GM12864 (cell line): ENCODE results near the gene TRPV6.
A peak's percentile ranks its signal among the peaks of the same experiment; 100 is the strongest.

Experiments used
- DNase-seq: peaks from one replicate; pipeline ENCODE4 v3.0.0-alpha.2; 2011; ENCODE audit warnings: low read depth
- H3K4me3 ChIP-seq: 2 replicates; pipeline ENCODE4 v1.5.1; 2011; ENCODE audit warnings: mild to moderate bottlenecking, low read depth, low read length, control low read depth
- TF ChIP-seq, protein P1 (sequence below): IDR thresholded peaks from 2 replicates; pipeline ENCODE4 v1.5.1; 2011; ENCODE audit warnings: low read depth, mild to moderate bottlenecking, moderate library complexity, low read length, control low read depth, inconsistent platforms; ENCODE audit errors: missing control alignments

Gene TRPV6

DNA sequence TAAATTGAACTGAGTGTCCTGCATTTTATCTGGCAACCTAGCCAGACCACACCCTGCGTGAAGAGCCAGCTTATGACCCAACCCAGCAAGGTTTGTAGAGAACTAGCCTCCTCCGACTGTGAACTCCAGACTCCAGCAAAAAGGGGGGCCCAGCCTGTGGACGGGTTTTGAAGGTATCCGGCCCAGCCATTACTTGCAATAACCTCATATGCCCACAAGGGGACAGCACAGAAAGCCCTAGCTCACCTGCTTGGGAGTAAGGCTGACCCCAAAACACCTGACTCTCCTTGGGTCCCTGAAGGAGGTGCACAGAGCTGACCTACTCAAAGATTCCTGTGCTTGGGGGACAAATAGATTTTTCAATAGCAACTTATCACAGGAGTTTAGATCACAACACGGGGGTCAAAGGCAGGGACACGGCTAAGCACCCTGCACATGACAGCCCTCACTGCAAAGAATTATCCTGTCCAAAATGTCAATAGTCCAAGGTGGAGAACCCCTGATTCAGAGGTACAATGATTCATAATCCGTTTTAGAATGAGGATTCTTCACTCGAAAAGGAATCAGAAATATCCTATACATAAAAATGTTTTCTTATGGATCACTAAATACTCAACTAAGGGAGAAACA lies 4.6 kb downstream of the TRPV6 start:
- DNase-seq, result no peak
- TF ChIP-seq, protein P1, sequence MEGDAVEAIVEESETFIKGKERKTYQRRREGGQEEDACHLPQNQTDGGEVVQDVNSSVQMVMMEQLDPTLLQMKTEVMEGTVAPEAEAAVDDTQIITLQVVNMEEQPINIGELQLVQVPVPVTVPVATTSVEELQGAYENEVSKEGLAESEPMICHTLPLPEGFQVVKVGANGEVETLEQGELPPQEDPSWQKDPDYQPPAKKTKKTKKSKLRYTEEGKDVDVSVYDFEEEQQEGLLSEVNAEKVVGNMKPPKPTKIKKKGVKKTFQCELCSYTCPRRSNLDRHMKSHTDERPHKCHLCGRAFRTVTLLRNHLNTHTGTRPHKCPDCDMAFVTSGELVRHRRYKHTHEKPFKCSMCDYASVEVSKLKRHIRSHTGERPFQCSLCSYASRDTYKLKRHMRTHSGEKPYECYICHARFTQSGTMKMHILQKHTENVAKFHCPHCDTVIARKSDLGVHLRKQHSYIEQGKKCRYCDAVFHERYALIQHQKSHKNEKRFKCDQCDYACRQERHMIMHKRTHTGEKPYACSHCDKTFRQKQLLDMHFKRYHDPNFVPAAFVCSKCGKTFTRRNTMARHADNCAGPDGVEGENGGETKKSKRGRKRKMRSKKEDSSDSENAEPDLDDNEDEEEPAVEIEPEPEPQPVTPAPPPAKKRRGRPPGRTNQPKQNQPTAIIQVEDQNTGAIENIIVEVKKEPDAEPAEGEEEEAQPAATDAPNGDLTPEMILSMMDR, result peak; percentile 97
- no peak overlapping the region for H3K4me3 ChIP-seq

DNA sequence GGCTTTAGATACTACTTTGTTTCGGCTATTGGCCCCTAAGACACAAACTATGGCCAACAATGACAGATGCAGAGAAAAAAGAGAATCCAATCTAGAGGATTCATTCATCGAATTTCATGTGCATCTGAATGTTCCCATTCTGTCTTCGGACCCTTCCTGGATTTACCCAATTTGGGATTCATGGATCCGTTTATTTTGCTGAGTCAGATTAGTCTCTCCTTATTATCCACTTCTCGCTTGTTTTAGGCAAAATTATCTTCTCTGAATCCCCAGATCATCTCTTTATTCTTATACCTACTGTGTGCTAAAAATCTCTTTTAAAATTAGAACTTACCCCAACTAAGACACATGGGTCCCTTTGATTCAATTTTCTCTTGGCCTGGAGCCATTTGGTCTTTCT lies 6.5 kb downstream of the TRPV6 start:
- no peak for DNase-seq
- TF ChIP-seq, protein P1, result no peak
- no peak overlapping the region for H3K4me3 ChIP-seq

DNA sequence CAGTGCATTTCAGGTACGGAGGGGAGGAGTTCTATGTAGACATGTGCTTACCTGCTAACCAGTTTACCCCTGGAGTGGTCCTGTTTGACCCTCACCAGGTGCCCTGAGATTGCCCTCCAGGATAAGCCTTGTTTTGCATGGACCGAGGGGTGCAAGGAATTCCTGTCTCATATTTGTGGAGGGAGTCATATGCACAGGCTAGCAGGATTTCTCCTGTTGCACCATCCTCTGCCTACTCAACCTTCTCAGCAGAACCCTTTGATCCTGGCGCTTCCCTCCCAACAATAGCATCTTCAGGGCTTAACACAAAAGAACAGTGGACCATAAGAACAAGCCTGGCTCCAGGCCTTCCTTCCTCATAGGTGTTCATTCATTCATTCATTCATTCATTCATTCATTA lies 7.2 kb downstream of the TRPV6 start:
- no peak for DNase-seq
- TF ChIP-seq, protein P1, result no peak
- H3K4me3 ChIP-seq, result no peak overlapping the region

DNA sequence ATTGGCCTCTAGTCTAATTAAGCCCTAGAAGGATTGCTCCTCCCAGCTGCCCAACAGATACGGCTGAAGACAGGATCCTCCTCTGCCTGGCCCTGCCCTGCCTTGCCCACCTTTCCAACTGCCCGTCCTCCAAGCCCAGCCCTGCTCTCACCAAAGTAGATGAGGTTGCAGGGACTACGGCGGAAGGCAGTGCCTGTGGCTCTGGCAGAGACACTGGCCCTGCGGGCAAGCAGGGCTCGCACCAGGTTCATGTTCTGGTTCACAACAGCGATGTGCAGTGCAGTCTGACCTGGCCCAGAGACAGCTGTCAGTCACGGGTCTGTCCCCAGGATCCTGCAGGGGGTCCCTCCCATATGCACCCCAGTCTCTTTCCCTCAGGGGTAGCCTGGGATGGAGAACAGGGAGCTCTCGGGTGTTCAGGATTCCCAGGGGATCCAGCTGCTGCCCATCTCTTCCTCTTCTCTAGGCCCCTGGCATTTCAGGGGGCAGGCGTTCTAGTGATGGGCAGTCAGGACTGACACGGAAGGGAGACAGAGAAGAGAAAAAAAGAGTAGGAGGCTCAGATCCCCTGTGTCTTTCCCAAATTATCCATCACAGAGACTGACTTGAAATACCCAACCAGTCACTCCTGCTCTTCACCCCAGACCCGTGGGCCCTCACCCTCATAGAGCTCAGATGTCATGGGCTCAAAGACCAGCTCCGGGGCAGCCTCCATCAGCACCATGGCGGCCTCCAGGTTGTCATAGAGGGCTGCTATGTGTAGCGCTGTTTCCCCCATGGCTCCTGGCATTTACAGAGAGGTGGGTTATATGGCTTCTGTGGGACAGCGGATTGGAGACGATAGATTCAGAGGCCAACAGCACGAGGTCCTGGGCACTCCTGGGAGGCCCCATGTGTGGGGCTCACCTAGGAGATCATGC lies 8.3 kb downstream of the TRPV6 start:
- DNase-seq, result no peak
- H3K4me3 ChIP-seq, result no peak overlapping the region
- TF ChIP-seq, protein P1, result no peak

DNA sequence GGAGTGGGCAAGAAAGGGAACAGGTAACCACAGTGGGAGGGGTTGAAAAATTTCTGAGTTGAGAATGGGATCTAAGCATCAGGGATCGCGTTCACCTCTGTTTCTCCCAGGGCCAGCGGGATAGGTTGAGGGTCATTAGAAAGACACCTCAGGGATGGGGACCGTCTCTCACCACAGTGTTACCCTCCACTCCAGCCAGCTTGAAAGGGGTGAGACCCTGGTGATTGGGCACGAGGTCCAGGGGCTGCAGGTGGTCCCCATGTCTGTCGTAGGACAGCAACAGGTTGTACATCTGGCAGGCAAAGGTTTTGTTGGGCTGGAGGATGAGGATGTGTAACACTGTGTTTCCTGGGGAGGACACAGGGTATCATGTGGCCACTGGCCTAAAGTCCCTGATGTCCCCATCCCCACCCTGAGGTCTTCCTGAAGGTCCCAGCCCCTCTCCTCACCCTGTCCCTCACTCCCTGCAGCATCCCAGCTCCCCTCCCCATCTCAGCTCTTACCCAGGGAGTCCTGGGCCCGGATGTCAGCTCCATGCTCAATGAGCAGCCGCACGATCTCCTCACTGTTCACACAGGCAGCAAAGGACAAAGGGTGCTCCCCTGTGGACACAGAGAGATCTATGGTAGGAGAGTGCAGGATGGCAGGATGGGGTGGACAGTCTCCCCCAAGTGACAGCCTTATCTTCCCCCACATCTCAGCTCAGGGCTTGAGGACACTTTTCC lies 9.1 kb downstream of the TRPV6 start:
- H3K4me3 ChIP-seq, result no peak overlapping the region
- TF ChIP-seq, protein P1, result no peak
- no peak for DNase-seq

DNA sequence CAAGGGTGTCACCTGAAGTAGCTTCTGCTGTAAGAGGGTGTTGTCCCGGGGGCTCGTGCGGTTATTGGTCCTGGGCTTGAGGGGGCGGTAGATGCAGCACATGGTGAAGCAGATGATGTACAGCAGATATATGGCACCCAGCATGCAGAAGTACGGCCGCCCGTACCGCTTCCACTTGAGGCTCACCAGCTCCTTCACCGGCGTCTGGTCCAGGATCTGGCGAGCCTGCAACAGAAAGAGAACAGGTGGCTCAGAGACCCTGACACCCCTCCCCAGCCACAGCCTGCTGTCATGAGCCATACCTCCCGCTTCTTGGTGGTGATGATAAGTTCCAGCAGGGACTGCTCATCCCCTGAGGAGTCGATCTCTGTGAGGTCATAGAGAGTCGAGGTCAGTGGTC lies 10.1 kb downstream of the TRPV6 start:
- TF ChIP-seq, protein P1, result no peak
- no peak overlapping the region for H3K4me3 ChIP-seq
- DNase-seq, result no peak
